NCI-H2196 (cell line): ENCODE measurements around the gene DDX41.

Source experiments
- DNase-seq: peaks from one replicate; lab custom pipeline; 2025; ENCODE audit not compliant: unreplicated experiment; lab: John Stamatoyannopoulos, UW

DDX41 gene

GRCh38 chr5:177514541-177514940 is 2.2 kb downstream of the DDX41 start:
- DNase-seq = no peak

GRCh38 chr5:177513500-177513899 is 3.3 kb downstream of the DDX41 start:
- no peak for DNase-seq

DNA sequence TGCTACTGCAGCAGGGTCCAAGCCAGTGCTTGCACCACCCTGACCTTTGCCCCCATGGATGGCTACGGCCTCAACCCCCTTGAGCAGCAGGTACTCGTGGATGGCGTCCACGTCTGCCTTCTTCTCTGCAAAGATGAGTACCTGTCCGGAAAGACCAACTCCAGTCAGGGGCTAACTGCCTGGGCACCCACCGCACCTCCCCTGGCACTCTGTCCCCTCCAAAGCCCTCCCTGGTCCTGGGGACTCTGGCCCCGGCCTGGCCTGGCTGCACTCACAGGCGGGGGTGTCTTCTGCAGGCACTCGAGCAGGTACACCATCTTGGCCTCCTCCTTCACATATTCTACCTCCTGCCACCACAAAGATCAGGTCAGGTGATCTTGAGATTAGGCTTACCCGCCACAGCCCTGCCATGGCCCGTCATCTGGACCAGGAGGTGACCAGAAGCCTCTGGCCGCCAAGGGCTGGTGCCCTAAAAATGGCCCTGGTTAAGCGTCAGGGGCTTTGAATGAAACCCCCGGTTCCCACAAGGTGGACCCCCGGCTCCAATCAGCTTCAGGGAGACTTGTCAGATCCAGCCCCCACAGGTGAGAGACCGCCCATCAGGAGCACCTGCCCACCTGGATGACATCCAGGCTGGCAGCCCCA is 3.9 kb downstream of the DDX41 start:
- no peak for DNase-seq

- no peak for DNase-seq
Measured at GRCh38 chr5:177511796-177512675, 4.7 kb downstream of the DDX41 start.

DNA sequence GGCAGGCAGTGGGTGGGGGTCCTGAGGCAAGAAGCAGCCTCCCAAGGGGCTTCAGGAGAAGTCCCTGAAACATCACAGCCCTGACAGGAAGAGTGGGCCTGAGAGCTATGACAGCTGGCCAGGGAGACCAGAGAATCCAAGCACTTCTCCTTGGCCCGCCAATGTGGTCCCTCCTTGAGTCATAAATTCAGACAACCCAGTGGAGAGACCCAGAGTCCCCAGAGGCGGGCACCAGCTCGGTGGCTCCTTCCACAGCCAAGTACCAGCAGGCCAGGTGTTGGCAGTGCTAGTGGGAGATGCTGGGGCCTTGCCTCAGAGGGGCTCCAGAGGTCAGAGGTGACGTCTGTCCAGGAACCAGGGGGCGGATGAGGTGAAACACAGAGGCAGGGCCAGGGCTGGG is 5.6 kb downstream of the DDX41 start:
- no peak for DNase-seq

DNA sequence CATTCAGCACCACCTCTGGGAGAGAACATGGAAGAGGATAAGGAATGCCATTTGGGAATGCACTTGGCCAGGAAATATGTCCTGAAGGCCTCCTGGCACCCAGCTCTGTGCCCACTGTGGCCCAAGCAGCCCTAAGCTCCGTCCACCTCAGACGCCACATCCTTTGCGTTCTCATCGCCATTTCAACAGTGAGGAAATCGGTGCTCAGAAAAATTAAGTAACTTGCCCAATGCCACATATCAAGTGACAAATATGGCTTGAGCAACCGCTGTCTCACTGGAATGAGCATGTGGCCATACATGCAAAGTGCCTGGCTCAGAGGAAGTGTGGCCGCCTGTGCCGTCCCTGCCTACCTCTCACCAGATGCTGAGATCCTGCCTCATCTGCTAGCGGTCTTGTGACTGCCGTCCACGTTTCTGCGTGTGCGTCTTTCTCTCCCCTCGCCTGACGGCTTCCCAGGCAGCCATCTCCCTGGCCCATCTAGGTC is 6.2 kb downstream of the DDX41 start:
- DNase-seq = no peak

- no peak for DNase-seq
Measured at GRCh38 chr5:177509991-177510566, 6.7 kb downstream of the DDX41 start.

- no peak for DNase-seq
Measured at GRCh38 chr5:177509381-177509951, 7.3 kb downstream of the DDX41 start, which contains the start of gene DOK3. Gene DOK3, minus strand, starts transcription at chr5:177509826. Its CDS starts 286 bp downstream, at chr5:177509540.

GRCh38 chr5:177508837-177509236 is 7.9 kb downstream of the DDX41 start:
- DNase-seq = no peak

DNA sequence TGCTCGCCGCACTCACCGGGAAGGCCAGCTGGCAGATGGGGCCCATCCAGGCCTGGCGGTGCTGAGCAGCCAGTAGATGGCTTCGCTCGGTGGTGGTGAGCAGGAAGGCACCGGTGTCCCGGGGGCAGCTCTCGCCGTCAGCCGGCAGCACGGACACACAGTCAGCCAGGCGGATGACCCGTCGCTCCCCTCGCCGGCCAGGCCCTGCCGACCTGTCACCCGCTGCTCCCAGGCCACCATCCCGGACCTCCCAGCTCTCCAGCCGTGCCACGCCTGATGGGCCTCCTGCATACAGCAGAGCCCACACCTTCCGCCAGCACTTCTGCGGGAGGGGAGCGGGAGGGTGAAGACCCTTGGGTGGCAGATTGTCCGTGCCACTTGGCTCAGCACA is 8.5 kb downstream of the DDX41 start:
- DNase-seq = no peak

GRCh38 chr5:177507596-177508220 is 9.1 kb downstream of the DDX41 start:
- DNase-seq = no peak

DNA sequence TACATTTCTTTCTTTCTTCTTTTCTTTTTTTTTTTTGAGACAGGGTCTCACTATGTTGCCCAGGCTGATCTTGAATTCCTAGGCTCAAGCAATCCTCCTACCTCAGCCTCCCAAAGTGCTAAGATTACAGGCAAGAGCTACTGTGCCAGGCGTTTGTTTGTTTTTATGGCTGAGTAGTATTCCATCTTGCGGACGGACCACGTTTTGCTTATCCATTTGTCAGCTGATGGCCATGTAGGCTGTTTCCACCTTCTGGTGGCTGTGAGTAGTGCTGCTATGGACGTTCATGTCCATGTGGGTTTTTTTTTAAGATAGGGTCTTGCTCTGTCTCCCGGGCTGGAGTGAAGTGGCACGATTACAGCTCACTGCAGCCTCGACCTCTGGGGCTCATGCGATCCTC is 9.6 kb downstream of the DDX41 start:
- no peak for DNase-seq

- no peak for DNase-seq
Measured at GRCh38 chr5:177505075-177505474, 11.7 kb downstream of the DDX41 start.

- DNase-seq = no peak
Measured at GRCh38 chr5:177504086-177505056, 12.4 kb downstream of the DDX41 start.

DNA sequence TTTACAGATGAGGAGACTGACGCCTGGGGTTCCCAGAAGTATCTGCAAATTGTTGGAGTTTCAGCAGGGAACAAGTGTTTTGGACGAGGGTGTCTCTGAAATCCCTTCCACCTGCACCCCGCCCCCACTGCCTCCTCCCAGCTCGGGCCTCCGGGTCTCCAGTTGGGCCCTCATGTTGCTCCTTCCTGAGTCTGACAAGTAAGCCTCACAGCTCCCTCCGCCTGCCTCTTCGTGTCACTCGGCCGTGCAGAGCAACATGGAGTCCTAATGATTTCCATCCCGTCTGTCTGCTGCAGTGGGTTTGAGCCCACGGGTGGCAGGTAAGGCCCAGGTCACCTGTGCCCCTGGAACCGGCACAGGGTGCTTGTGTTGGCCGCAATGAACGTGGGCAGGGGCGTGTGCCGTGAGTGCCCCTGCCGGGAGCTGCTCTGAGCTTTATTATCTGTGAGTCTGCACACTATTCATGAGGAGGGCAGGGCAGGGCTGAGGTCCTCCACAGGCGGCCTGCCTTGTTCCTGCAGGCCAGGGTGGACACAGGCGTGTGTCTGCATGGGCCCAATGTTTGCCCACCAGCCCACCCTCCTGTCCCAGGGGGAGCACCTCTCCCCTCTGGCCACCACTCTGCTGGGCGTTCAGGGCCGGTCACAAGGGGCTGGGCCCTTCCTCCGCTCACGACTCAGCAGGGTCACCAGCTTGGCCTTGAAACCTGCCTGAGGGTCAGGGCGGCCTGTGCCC is 13.2 kb downstream of the DDX41 start:
- DNase-seq = no peak

DNA sequence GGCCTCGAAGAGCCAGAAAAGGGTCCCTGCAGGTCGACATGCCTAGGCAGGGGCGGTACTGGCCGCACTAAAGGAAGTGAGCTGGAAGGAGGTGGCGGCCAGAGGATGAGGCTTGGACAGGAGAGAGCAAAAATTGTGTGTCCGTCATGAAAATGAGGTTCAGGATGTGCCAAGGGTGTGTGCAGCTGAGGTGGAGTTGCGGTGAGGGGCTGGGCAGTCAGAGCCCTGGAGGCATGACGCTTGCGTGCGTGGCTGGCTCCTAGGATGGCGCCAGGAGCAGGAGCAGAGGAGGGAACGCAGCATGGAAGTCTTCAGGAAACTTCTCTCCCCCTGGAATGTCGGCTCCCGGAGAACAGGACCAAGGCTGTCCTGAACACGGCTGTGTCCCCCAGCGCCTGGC is 13.9 kb downstream of the DDX41 start:
- DNase-seq = no peak

DNA sequence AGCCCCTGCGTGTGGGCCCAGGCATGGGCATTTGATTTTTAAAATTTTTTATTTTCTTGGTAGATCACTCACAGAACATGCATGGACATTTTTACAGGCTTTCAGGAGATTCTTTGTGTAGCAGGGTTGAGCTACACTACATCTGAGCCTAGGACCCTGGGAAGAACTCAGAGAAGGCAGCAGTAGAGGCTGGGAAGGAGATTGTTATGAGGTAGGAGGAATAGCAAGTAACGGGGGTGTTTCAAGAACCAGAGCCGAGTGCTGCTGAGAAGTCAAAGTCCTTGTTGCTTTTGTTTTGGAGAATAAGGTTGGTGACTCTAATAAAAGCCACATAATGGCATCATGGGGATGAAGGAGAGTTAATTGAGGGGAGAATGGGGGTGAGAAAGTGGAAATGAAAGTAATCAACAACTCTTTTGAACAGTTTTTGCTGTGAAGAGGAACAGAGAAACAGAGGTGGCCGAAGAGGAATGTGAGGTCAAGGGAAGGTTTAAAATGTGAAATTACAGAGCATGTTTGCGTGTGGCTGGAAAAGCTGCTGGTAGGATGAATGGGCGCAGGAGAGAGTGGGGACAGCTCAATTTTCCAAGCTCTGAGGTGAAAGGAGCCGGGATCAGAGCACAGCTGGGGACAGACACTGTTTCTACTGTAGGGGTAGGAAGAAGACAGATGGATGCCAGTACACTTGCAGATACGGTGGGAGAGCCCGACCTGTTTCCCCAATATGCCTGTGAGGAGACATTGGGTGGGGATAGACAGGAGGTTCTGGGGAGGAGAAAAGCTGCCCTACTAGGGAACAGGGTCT is 14.7 kb downstream of the DDX41 start:
- DNase-seq = no peak
